ENCODE measurements around the gene KLB. TPM values are rescaled to one million over a fixed set of nuclear protein-coding genes. Genes with fewer than 3 reads are reported as not detected.

KLB gene
- 0.07 TPM in 1 of 2 replicates, not detected in the other for total RNA-seq

GRCh38 chr4:39406763-39407583, at the start of gene KLB:
Gene KLB, plus strand, starts transcription at chr4:39406930. Its CDS starts 20 bp downstream, at chr4:39406950.

DNA sequence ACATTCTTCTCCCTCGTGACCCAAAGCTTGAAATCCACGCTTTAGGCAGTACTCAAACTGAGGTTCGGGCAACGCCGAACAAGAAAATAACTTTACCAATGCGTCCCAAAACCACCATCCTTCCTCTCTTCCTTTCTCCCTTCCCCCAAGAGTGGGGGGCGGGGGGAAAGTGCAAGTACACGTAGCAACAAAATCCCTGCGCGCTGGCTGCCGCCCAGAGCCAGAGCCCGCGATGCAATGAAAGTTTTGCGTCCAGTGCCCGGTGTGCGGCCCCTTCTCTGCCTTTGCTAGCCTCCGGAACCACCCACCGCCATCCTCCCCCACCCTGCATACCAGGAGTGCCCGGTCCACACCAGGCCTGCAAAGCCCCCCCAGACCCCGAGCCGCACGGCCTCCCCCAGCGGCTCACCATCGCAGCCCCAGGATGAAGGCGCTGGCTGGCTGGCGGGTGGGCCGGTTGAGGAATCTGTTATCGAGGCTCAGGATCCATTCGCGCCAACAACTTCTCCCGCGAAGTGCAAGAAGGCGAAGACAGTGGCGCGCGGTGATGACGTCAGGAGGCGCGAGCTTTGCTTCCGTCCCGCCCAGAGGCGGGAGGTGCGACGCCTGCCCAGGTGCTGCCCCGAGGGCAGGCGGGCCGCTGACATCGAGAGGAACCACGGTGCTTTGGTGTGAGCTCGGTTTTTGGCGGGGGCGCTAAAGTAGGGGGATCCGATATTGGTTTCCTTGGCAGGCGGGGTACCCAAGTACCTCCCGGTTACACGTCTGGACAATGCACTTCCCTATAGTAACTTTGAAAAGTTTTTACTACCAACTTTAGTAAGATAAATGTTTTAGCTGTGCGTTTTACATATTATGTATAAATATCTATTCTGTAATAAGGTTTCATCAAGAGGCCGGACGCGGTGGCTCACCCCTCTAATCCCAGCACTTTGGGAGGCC, 40.6 kb upstream of the KLB start, which contains the start of gene RFC1:
RFC1 (minus strand) TSS at position 533 of the 942 bp plus-strand sequence; CDS start at position 412, 121 bp downstream.

GRCh38 chr4:39458505-39459300, 52.0 kb downstream of the KLB start, which contains the start of the genes LIAS and RPL9:
Gene LIAS, plus strand, starts transcription at chr4:39459056. Its CDS starts 62 bp downstream, at chr4:39459118.
Gene RPL9, minus strand, starts transcription at chr4:39458922. Its CDS starts 483 bp downstream, at chr4:39458439.

Other genes starting within 250 kb of the KLB start
- gene WDR19, start 224.4 kb upstream of the KLB start, total RNA-seq: 4.2 and 8.1 TPM in 2 replicates
- 31.2 and 31.9 TPM in 2 replicates for gene RFC1, start 40.6 kb upstream of the KLB start, total RNA-seq
- 2,844 and 3,798 TPM in 2 replicates for gene RPL9, start 52.0 kb downstream of the KLB start, total RNA-seq
- 11.0 and 12.3 TPM in 2 replicates for gene LIAS, start 52.1 kb downstream of the KLB start, total RNA-seq
- 47.3 and 93.1 TPM in 2 replicates for gene UGDH, start 120.5 kb downstream of the KLB start, total RNA-seq
- gene SMIM14, start 231.9 kb downstream of the KLB start, total RNA-seq: 6.9 and 14.4 TPM in 2 replicates